GM12878 (cell line): ENCODE results near the gene EIF5A. TPM values are rescaled to one million over a fixed set of nuclear protein-coding genes. Genes with fewer than 3 reads are reported as not detected.
A peak's percentile ranks its signal among the peaks of the same experiment; 100 is the strongest.

ENCODE experiments used
- ATAC-seq: fragments of 200-7000 bp; cut with Tn5 transposase; 3 replicates; pipeline ENCODE4 v1.9.1; 2020; ENCODE audit warnings: mild to moderate bottlenecking, moderate library complexity
- BruUV-seq: library from RNA; stranded (reverse); fragments of 400-500 nt; replicated peaks from 2 replicates; lab custom pipeline; 2021; lab: Mats Ljungman, UMichigan
- CTCF ChIA-PET: fragments of 300-600 bp; sonication (Branson Sonifier 250); formaldehyde crosslinking; extraction: SDS; loops from one replicate; lab custom pipeline; 2021; ENCODE audit warnings: inconsistent platforms; lab: Yijun Ruan, JAX
- POLR2A ChIA-PET: fragments of 350-600 bp; formaldehyde crosslinking; extraction: SDS; loops from one replicate; lab custom pipeline; 2021; ENCODE audit warnings: inconsistent platforms; lab: Charles Lee
- RAD21 ChIA-PET: fragments of 300-600 bp; sonication (Branson Sonifier 250); formaldehyde crosslinking; loops from one replicate; lab custom pipeline; 2023; ENCODE audit warnings: antibody characterized with exemption; ENCODE audit not compliant: unreplicated experiment; lab: Charles Lee
- SMC1A ChIA-PET: fragments of 300-600 bp; sonication (Branson Sonifier 250); formaldehyde crosslinking; loops from one replicate; lab custom pipeline; 2023; ENCODE audit not compliant: unreplicated experiment, uncharacterized antibody; lab: Charles Lee
- DNase-seq: peaks from one replicate; pipeline ENCODE4 v3.0.0-alpha.2; 2011; ENCODE audit warnings: low read depth, low spot score
- FAIRE-seq: peaks from 3 replicates; lab custom pipeline; 2011; peaks lifted over from hg19 to GRCh38; lab: Jason Lieb, UNC
- H2AFZ ChIP-seq: 2 replicates; pipeline ENCODE4 v1.6.0; 2011; ENCODE audit warnings: low read depth, low read length, control low read depth; ENCODE audit not compliant: control insufficient read depth
- H3K27ac ChIP-seq: 2 replicates; pipeline ENCODE4 v1.5.1; 2011; ENCODE audit warnings: control low read depth; ENCODE audit not compliant: control insufficient read depth, insufficient read depth
- H3K27me3 ChIP-seq, 2 experiments: replicated peaks in 1 of 2; 2 replicates each; pipeline versions ENCODE4 v1.6.0 to v1.6.1; 2011; ENCODE audit warnings: low read length in 1 of 2; ENCODE audit not compliant: control insufficient read depth in 2 of 2, insufficient read depth in 2 of 2
- H3K36me3 ChIP-seq, 2 experiments: 2 replicates each; pipeline ENCODE4 v1.5.1; 2011; ENCODE audit warnings: low read length in 1 of 2; ENCODE audit not compliant: control insufficient read depth in 2 of 2, insufficient read depth in 2 of 2
- H3K4me1 ChIP-seq: 2 replicates; pipeline ENCODE4 v1.6.1; 2011; ENCODE audit warnings: mild to moderate bottlenecking, low read length, moderate library complexity, mixed read lengths; ENCODE audit not compliant: control insufficient read depth, insufficient read depth
- H3K4me2 ChIP-seq: 2 replicates; pipeline ENCODE4 v1.6.0; 2011; ENCODE audit warnings: control low read depth; ENCODE audit not compliant: control insufficient read depth, insufficient read depth
- H3K4me3 ChIP-seq: fragments of 200-600 bp; sonication (generic); 2 replicates; pipeline ENCODE4 v1.5.1; 2016
- H3K79me2 ChIP-seq: 2 replicates; pipeline ENCODE4 v1.6.0; 2011; ENCODE audit warnings: low read length; ENCODE audit not compliant: control insufficient read depth, insufficient read depth
- H3K9ac ChIP-seq: 2 replicates; pipeline ENCODE4 v1.8.0; 2011; ENCODE audit warnings: low read length, control low read depth, mixed read lengths; ENCODE audit not compliant: control insufficient read depth, insufficient read depth
- H3K9me3 ChIP-seq: replicated peaks from 3 replicates; pipeline ENCODE4 v1.5.1; 2011; ENCODE audit warnings: mild to moderate bottlenecking, low read length; ENCODE audit not compliant: control insufficient read depth, insufficient read depth
- H4K20me1 ChIP-seq: 2 replicates; pipeline ENCODE4 v1.6.0; 2011; ENCODE audit not compliant: control insufficient read depth, insufficient read depth
- BHLHE40 ChIP-seq, 2 experiments: fragments of 450-650 bp in 1 of 2; IDR thresholded peaks; 2 replicates each; pipeline ENCODE4 v1.6.1; 2011 to 2017; ENCODE audit warnings: low read depth in 2 of 2, borderline replicate concordance in 1 of 2, improper control_type of control experiment in 1 of 2, low read length in 1 of 2, mild to moderate bottlenecking in 1 of 2
- WGBS: methylation state at CpG from one replicate; pipeline ENCODE4 v1.1.6; 2016; ENCODE audit warnings: low lambda C conversion rate; ENCODE audit not compliant: insufficient replicate concordance, insufficient coverage; ENCODE audit errors: missing lambda C conversion rate; 5-methylcytosine and 5-hydroxymethylcytosine counted together
- in situ Hi-C: fragments of 300-500 bp; cut with MboI; formaldehyde crosslinking; loops from 9 replicates; pipeline ENCODE4 v1.14.3; 2018; ENCODE audit warnings: mixed read lengths
- intact Hi-C: fragments of 100-400 bp; cut with micrococcal nuclease; formaldehyde crosslinking; loops from one replicate; pipeline ENCODE4 v1.14.2; 2022; ENCODE audit not compliant: unreplicated experiment
- polyA plus RNA-seq, 11 experiments: library from polyadenylated mRNA; depleted of rRNA in 4 of 11; unstranded in 6 of 11; stranded (reverse) in 5 of 11; fragments of >200 nt; fragmentation: Nextera tagmentation in 4 of 11; fragmentation: Illumina TruSeq in 1 of 11; extraction: Ambion mirVana in 4 of 11; extraction: Trizol in 1 of 11; gene quantifications; 1 replicate in 1 of 11; 2 replicates in 10 of 11; pipeline versions ENCODE4 v1.2.1 to v1.2.3, GENCODE V29; 2011 to 2016; ENCODE audit warnings: inconsistent platforms in 2 of 11, missing spikeins in 2 of 11, low read depth in 1 of 11
- total RNA-seq, 4 experiments: library from RNA; depleted of rRNA in 3 of 4; stranded (reverse); fragments of >200 nt in 3 of 4; fragmentation: Illumina TruSeq in 1 of 4; extraction: Trizol in 1 of 4; gene quantifications; 2 replicates each; pipeline versions ENCODE4 v1.2.1 to v1.2.3, GENCODE V29; 2013 to 2021
- TF ChIP-seq, protein P1 (sequence below): fragments of 450-650 bp; formaldehyde crosslinking; IDR thresholded peaks from 2 replicates; pipeline ENCODE4 v1.4.0; 2022; ENCODE audit warnings: mild to moderate bottlenecking, moderate library complexity

EIF5A gene
- total and polyA plus RNA-seq, 10 of the 15 experiments (the other 5 are each of a cell fraction or from before 2014, with no cell fraction given), result 26.5 to 1,792 (median 944) TPM

DNA sequence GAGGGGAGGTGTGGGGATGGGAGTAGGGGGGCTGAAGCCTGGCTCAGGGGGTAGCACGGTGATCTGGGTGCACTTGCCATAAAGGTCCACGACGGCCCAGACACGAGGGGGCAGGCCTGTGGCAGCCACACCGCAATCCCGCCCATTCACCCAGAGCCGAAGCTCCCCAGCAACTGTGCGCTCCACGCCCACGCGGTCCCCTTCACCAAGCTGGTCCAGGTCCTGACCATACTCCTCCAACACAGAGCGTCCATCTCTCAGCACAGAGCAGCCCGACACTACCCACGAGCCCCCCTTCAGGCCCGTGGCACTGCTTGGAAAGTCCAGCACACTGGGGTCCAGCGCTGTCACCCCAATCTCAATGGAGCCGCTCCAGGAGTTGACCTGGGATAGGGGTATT lies 20.1 kb downstream of the EIF5A start:
- WGBS, result 77% methylated on average over 12 of the region's 17 CpGs
- Histone ChIP-seq H4K20me1 (no peaks in the 10 kb centered on the region), H3K36me3 (peaks cover 6 to 17% of the 10 kb centered on the region in 2 experiments; a peak in 3 of 4 replicates), H3K9ac (0 out of 2 replicates have a peak overlapping the region, but pooled peaks have one; percentile 21), H3K4me2 (peak overlapping the region; percentile 66), H3K79me2 (peaks cover 17% of the 10 kb centered on the region), H3K27me3 (no peaks in the 10 kb centered on the region), H3K9me3 (no peaks in the 10 kb centered on the region), H3K4me3 (no peak overlapping the region), H2AFZ (no peak overlapping the region), H3K4me1 (peaks cover 27% of the 10 kb centered on the region), H3K27ac (no peak overlapping the region)
- SMC1A ChIA-PET, result interaction anchor here (3.5 kb wide), 1 partner anchor 9 kb away, joined by 21 read pairs; the partner anchor contains the start of gene ACAP1
- in situ Hi-C loops (no loop called here), intact Hi-C loops (no loop called here)
- TF ChIP-seq, protein P1, sequence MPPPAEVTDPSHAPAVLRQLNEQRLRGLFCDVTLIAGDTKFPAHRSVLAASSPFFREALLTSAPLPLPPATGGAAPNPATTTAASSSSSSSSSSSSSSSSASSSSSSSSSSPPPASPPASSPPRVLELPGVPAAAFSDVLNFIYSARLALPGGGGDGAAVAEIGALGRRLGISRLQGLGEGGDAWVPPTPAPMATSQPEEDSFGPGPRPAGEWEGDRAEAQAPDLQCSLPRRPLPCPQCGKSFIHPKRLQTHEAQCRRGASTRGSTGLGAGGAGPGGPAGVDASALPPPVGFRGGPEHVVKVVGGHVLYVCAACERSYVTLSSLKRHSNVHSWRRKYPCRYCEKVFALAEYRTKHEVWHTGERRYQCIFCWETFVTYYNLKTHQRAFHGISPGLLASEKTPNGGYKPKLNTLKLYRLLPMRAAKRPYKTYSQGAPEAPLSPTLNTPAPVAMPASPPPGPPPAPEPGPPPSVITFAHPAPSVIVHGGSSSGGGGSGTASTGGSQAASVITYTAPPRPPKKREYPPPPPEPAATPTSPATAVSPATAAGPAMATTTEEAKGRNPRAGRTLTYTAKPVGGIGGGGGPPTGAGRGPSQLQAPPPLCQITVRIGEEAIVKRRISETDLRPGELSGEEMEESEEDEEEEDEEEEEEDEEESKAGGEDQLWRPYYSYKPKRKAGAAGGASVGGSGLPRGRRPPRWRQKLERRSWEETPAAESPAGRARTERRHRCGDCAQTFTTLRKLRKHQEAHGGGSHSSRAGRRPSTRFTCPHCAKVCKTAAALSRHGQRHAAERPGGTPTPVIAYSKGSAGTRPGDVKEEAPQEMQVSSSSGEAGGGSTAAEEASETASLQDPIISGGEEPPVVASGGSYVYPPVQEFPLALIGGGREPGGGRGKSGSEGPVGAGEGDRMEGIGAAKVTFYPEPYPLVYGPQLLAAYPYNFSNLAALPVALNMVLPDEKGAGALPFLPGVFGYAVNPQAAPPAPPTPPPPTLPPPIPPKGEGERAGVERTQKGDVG, result no peak
- TF ChIP-seq BHLHE40 (IDR thresholded peaks at IDR 0.05; ENCODE audit: borderline replicate concordance in 1 of 2, low read depth in 2 of 2, low read length in 1 of 2), result no peak
- POLR2A ChIA-PET, result interaction anchor here (3.2 kb wide), 1 partner anchor 9 kb away, joined by 21 read pairs; the partner anchor contains the start of gene ACAP1
- DNase-seq (no peak), ATAC-seq (no peak), FAIRE-seq (no peak)
- CTCF ChIA-PET, result interaction anchor here (5.1 to 7.9 kb wide), 2 partner anchors 10 to 17 kb away, joined by 46 to 49 read pairs; partner anchors contain the start of gene ACAP1
- RAD21 ChIA-PET, result interaction anchor here (1.5 to 2.2 kb wide), 2 partner anchors 9 to 26 kb away, joined by 3 to 10 read pairs; partner anchors contain the start of gene ACAP1
- BruUV-seq, result no TSS peak
